Gastrocnemius medialis (tissue), 4 donors: ENCODE measurements around the gene FGFR4. TPM values are rescaled to one million over a fixed set of nuclear protein-coding genes. Genes with fewer than 3 reads are reported as not detected.

Source experiments
- ATAC-seq, 2 donors: fragments of 150-250 bp; one replicate each; pipeline ENCODE4 v1.9.1; 2016
- DNase-seq, 2 donors: peaks; one replicate each; pipeline ENCODE4 v3.0.0-alpha.2; 2019
- H3K27ac ChIP-seq, 4 donors: fragments of 200-600 bp; sonication (generic); 1 replicate in 1 of 4; 2 replicates in 3 of 4; pipeline ENCODE4 v1.5.1; 2016 to 2018; ENCODE audit warnings: mild to moderate bottlenecking in 2 of 4, moderate library complexity in 1 of 4
- H3K27me3 ChIP-seq, 3 donors: fragments of 200-600 bp; sonication (generic) in 2 of 3; 1 replicate in 1 of 3; 2 replicates in 2 of 3; pipeline versions ENCODE4 v1.5.1 to v1.6.0; 2016 to 2019; ENCODE audit warnings: mild to moderate bottlenecking in 1 of 3, moderate library complexity in 1 of 3
- H3K36me3 ChIP-seq, 2 donors: fragments of 200-600 bp; sonication (generic) in 1 of 2; one replicate each; pipeline ENCODE4 v1.5.1; 2017 to 2018
- H3K4me1 ChIP-seq, 2 donors: fragments of 200-600 bp; sonication (generic) in 1 of 2; one replicate each; pipeline ENCODE4 v1.5.1; 2016 to 2017; ENCODE audit warnings: mild to moderate bottlenecking in 2 of 2
- H3K4me3 ChIP-seq, 4 donors: fragments of 200-600 bp; sonication (generic) in 3 of 4; 1 replicate in 1 of 4; 2 replicates in 3 of 4; pipeline ENCODE4 v1.5.1; 2016 to 2019; ENCODE audit warnings: mild to moderate bottlenecking in 2 of 4
- H3K9me3 ChIP-seq, 3 donors: fragments of 200-600 bp; sonication (generic) in 2 of 3; 1 replicate in 1 of 3; 2 replicates in 2 of 3; pipeline ENCODE4 v1.5.1; 2016 to 2019
- POLR2A ChIP-seq, 2 donors: fragments of 450-650 bp; IDR thresholded peaks; one replicate each; pipeline ENCODE4 v1.6.1; 2017; ENCODE audit warnings: antibody characterized with exemption in 2 of 2, mild to moderate bottlenecking in 2 of 2, moderate library complexity in 2 of 2
- in situ Hi-C, 4 donors: fragments of 200-750 bp; cut with MboI; loops; one replicate each; pipeline versions ENCODE4 v1.15.0 to v1.8.0; 2017; ENCODE audit warnings: low sequenced_read_pairs in 4 of 4
- intact Hi-C: fragments of 100-400 bp; cut with DNase I; formaldehyde crosslinking; loops from one replicate; pipeline ENCODE4 v1.15.1; 2023; ENCODE audit warnings: low total_unique reads
- total RNA-seq, 4 donors: library from RNA; depleted of rRNA; stranded (reverse); fragments of >200 nt; gene quantifications; one replicate each; pipeline versions ENCODE4 v1.1.0 to v1.2.3, GENCODE V29; 2016
- TF ChIP-seq, protein P1 (sequence below), 5 experiments: fragments of 450-650 bp in 3 of 5; fragments of 200-600 bp in 2 of 5; sonication (generic) in 2 of 5; IDR thresholded peaks in 4 of 5; conservative IDR thresholded peaks in 1 of 5; 1 replicate in 4 of 5; 2 replicates in 1 of 5; pipeline ENCODE4 v1.5.1; 2016 to 2019; ENCODE audit warnings: antibody characterized with exemption in 5 of 5, mild to moderate bottlenecking in 3 of 5, moderate library complexity in 3 of 5

The FGFR4 gene
- total RNA-seq, 4 donors from 2014 or later: 0.56 to 5.0 (median 2.5) TPM

- Histone ChIP-seq H3K4me1 (peaks cover 0 to 1% of the 10 kb centered on the region in 2 donors), H3K27ac (no peak overlapping the region), H3K27me3 (peaks cover 5 to 15% (median 13%) of the 10 kb centered on the region in 3 donors), H3K4me3 (no peak overlapping the region), H3K9me3 (no peaks in the 10 kb centered on the region), H3K36me3 (no peaks in the 10 kb centered on the region)
- in situ Hi-C loops (no loop called here), intact Hi-C loops (no loop called here)
- DNase-seq: no peak
- TF ChIP-seq, protein P1, sequence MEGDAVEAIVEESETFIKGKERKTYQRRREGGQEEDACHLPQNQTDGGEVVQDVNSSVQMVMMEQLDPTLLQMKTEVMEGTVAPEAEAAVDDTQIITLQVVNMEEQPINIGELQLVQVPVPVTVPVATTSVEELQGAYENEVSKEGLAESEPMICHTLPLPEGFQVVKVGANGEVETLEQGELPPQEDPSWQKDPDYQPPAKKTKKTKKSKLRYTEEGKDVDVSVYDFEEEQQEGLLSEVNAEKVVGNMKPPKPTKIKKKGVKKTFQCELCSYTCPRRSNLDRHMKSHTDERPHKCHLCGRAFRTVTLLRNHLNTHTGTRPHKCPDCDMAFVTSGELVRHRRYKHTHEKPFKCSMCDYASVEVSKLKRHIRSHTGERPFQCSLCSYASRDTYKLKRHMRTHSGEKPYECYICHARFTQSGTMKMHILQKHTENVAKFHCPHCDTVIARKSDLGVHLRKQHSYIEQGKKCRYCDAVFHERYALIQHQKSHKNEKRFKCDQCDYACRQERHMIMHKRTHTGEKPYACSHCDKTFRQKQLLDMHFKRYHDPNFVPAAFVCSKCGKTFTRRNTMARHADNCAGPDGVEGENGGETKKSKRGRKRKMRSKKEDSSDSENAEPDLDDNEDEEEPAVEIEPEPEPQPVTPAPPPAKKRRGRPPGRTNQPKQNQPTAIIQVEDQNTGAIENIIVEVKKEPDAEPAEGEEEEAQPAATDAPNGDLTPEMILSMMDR (IDR thresholded peaks at IDR 0.05 in 4 of 5, conservative IDR thresholded peaks at IDR 0.05 in 1 of 5): no peak
- TF ChIP-seq POLR2A (IDR thresholded peaks at IDR 0.05): no peak
- no peak for ATAC-seq
Measured at GRCh38 chr5:177081859-177082258, 4.9 kb upstream of the FGFR4 start.

GRCh38 chr5:177083357-177083756, 3.4 kb upstream of the FGFR4 start:
- DNase-seq (no peak), ATAC-seq (no peak)
- H3K4me1 ChIP-seq: peaks cover 0 to 8% of the 10 kb centered on the region in 2 donors
- H3K27me3 ChIP-seq: peaks cover 18 to 27% (median 26%) of the 10 kb centered on the region in 3 donors
- no peak overlapping the region for H3K27ac ChIP-seq
- intact Hi-C loops: no loop called here
- H3K9me3 ChIP-seq: no peaks in the 10 kb centered on the region
- no peak for TF ChIP-seq POLR2A (IDR thresholded peaks at IDR 0.05)
- TF ChIP-seq, protein P1 (IDR thresholded peaks at IDR 0.05 in 4 of 5, conservative IDR thresholded peaks at IDR 0.05 in 1 of 5): no peak
- H3K36me3 ChIP-seq: no peaks in the 10 kb centered on the region
- in situ Hi-C loops: no loop called here
- no peak overlapping the region for H3K4me3 ChIP-seq

DNA sequence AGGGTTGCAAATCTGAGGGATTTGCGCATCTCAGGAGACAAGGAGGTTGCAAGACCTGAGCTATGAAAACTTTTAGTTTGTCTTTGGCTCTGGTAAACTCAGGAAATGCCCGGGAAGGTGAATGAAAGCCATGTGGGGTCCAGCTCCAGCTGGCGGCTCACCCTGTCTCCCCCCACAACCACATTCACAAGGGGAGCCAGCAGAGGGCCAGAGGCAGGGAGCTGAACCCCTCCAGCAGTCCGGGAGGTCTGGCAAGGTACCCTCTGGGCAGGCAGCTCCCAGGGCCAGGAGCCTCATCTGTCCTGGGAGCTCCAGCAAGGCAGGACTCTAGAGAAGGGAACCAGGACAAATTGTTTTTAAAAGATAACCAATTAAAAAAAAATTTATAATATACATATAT, 2.5 kb upstream of the FGFR4 start:
- Histone ChIP-seq H3K9me3 (no peaks in the 10 kb centered on the region), H3K4me1 (peaks cover 0 to 10% of the 10 kb centered on the region in 2 donors), H3K4me3 (no peak overlapping the region), H3K27ac (no peak overlapping the region), H3K36me3 (no peaks in the 10 kb centered on the region), H3K27me3 (peaks cover 18 to 33% (median 29%) of the 10 kb centered on the region in 3 donors)
- no peak for ATAC-seq
- TF ChIP-seq POLR2A (IDR thresholded peaks at IDR 0.05): no peak
- TF ChIP-seq, protein P1 (IDR thresholded peaks at IDR 0.05 in 4 of 5, conservative IDR thresholded peaks at IDR 0.05 in 1 of 5): no peak
- DNase-seq: no peak
- in situ Hi-C loops (no loop called here), intact Hi-C loops (no loop called here)

- DNase-seq: no peak
- ATAC-seq: peak in 1 of 2 donors; percentile 29
- Histone ChIP-seq H3K27ac (no peak overlapping the region), H3K36me3 (no peaks in the 10 kb centered on the region), H3K4me3 (no peak overlapping the region), H3K4me1 (peaks cover 0 to 10% of the 10 kb centered on the region in 2 donors), H3K27me3 (peaks cover 18 to 34% (median 33%) of the 10 kb centered on the region in 3 donors), H3K9me3 (no peaks in the 10 kb centered on the region)
- no peak for TF ChIP-seq POLR2A (IDR thresholded peaks at IDR 0.05)
- TF ChIP-seq, protein P1 (IDR thresholded peaks at IDR 0.05 in 4 of 5, conservative IDR thresholded peaks at IDR 0.05 in 1 of 5): no peak
- in situ Hi-C loops (no loop called here), intact Hi-C loops (no loop called here)
Measured at GRCh38 chr5:177085985-177086653, 596 bp upstream of the FGFR4 start.
